HG03196 (cell line): ENCODE measurements around the gene NLRC5.
"Not testable (repeated sequence)": the region's sequence is repeated elsewhere in the genome, so short reads cannot be mapped to it uniquely, and the experiment has no call there.

Experiments
- ATAC-seq: cut with Tn5 transposase; IDR thresholded peaks from one replicate; pipeline ENCODE4 v1.9.1; 2021; ENCODE audit not compliant: unreplicated experiment

Gene NLRC5

GRCh38 chr16:56961851-56962281 lies 27.5 kb upstream of the NLRC5 start, which contains the start of gene CETP:
TSS of gene CETP (plus strand) at chr16:56961950. CDS start at chr16:56961980, 30 bp downstream.
- ATAC-seq, result no peak

- no peak for ATAC-seq
Observed at GRCh38 chr16:56964243-56965148, 24.9 kb upstream of the NLRC5 start.

- no peak for ATAC-seq
Observed at GRCh38 chr16:56965149-56966092, 23.9 kb upstream of the NLRC5 start.

- no peak for ATAC-seq
Observed at GRCh38 chr16:56966093-56966475, 23.3 kb upstream of the NLRC5 start.

- no peak for ATAC-seq
Observed at GRCh38 chr16:56967733-56968132, 21.6 kb upstream of the NLRC5 start.

GRCh38 chr16:56969769-56970168 lies 19.6 kb upstream of the NLRC5 start:
- ATAC-seq, result no peak

GRCh38 chr16:56970934-56971767 lies 18.2 kb upstream of the NLRC5 start:
- peak; percentile 78 for ATAC-seq

- ATAC-seq, result no peak
Observed at GRCh38 chr16:56971768-56972043, 17.7 kb upstream of the NLRC5 start.

- no peak for ATAC-seq
Observed at GRCh38 chr16:56972403-56973293, 16.7 kb upstream of the NLRC5 start.

GRCh38 chr16:56973294-56973689 lies 16.1 kb upstream of the NLRC5 start:
- ATAC-seq, result no peak

- not testable (repeated sequence) for ATAC-seq
Observed at GRCh38 chr16:56973899-56974298, 15.5 kb upstream of the NLRC5 start.

GRCh38 chr16:56974549-56975300 lies 14.6 kb upstream of the NLRC5 start:
- no peak for ATAC-seq

GRCh38 chr16:56975714-56976113 lies 13.6 kb upstream of the NLRC5 start:
- ATAC-seq, result no peak

- ATAC-seq, result no peak
Observed at GRCh38 chr16:56977216-56977615, 12.1 kb upstream of the NLRC5 start.

- ATAC-seq, result no peak
Observed at GRCh38 chr16:56977823-56978430, 11.4 kb upstream of the NLRC5 start.

- no peak for ATAC-seq
Observed at GRCh38 chr16:56980201-56980535, 9.2 kb upstream of the NLRC5 start.

- peak; percentile 62 for ATAC-seq
Observed at GRCh38 chr16:56980792-56981724, 8.3 kb upstream of the NLRC5 start.

- no peak for ATAC-seq
Observed at GRCh38 chr16:56981729-56982271, 7.6 kb upstream of the NLRC5 start.
